Panc1 (cell line): ENCODE data around the gene L3MBTL3. TPM values are rescaled to one million over a fixed set of nuclear protein-coding genes. Genes with fewer than 3 reads are reported as not detected.

Experiments used
- ATAC-seq: fragments of 200-7000 bp; cut with Tn5 transposase; 2 replicates; pipeline ENCODE4 v1.9.1; 2020; ENCODE audit warnings: mild to moderate bottlenecking, moderate library complexity
- BruUV-seq: library from RNA; stranded (reverse); fragments of 400-500 nt; replicated peaks from 2 replicates; lab custom pipeline; 2021; lab: Mats Ljungman, UMichigan
- CTCF ChIA-PET: fragments of 300-600 bp; sonication (Branson Sonifier 250); formaldehyde crosslinking; loops from one replicate; lab custom pipeline; 2022; ENCODE audit warnings: antibody characterized with exemption; lab: Charles Lee
- POLR2A ChIA-PET: fragments of 300-600 bp; sonication (Branson Sonifier 250); formaldehyde crosslinking; loops from one replicate; lab custom pipeline; 2022; ENCODE audit warnings: antibody characterized with exemption; lab: Charles Lee
- DNase-seq: peaks from one replicate; pipeline ENCODE4 v3.0.0-alpha.2; 2010; ENCODE audit warnings: low read depth, low spot score
- H3K27ac ChIP-seq: 2 replicates; pipeline ENCODE4 v1.5.1; 2011; ENCODE audit warnings: mild to moderate bottlenecking, low read length, inconsistent platforms
- H3K27me3 ChIP-seq: fragments of 200-500 bp; sonication (Bioruptor generic); 2 replicates; pipeline ENCODE4 v1.6.0; 2014; ENCODE audit warnings: low read length, inconsistent platforms; ENCODE audit not compliant: control insufficient read depth, insufficient read depth
- H3K36me3 ChIP-seq: fragments of 200-500 bp; sonication (Bioruptor generic); 2 replicates; pipeline ENCODE4 v1.5.1; 2014; ENCODE audit warnings: inconsistent platforms, mild to moderate bottlenecking, low read length, moderate library complexity; ENCODE audit not compliant: control insufficient read depth, insufficient read depth
- H3K4me1 ChIP-seq: 2 replicates; pipeline ENCODE4 v1.5.1; 2011; ENCODE audit warnings: inconsistent platforms, mild to moderate bottlenecking, low read length, moderate library complexity; ENCODE audit not compliant: control insufficient read depth, insufficient read depth
- H3K4me3 ChIP-seq, 2 experiments: 2 replicates each; pipeline ENCODE4 v1.5.1; 2011 to 2012; ENCODE audit warnings: low read depth in 2 of 2, low read length in 2 of 2, mild to moderate bottlenecking in 2 of 2, inconsistent platforms in 1 of 2, moderate library complexity in 1 of 2
- H3K9me3 ChIP-seq: fragments of 200-500 bp; sonication (Bioruptor generic); 2 replicates; pipeline ENCODE4 v1.5.1; 2014; ENCODE audit warnings: low read depth, mild to moderate bottlenecking, inconsistent platforms, low read length, moderate library complexity; ENCODE audit not compliant: control insufficient read depth, insufficient read depth
- CTCF ChIP-seq: fragments of 450-650 bp; IDR thresholded peaks from 2 replicates; pipeline ENCODE4 v1.5.1; 2017; ENCODE audit warnings: mild to moderate bottlenecking
- POLR2AphosphoS5 ChIP-seq: IDR thresholded peaks from 2 replicates; pipeline ENCODE4 v1.6.1; 2012; ENCODE audit warnings: mild to moderate bottlenecking, low read depth, low read length, moderate library complexity
- REST ChIP-seq, 2 experiments: IDR thresholded peaks; 2 replicates each; pipeline ENCODE4 v1.6.1; 2011 to 2012; ENCODE audit warnings: low read depth in 2 of 2, control low read depth in 1 of 2, low read length in 1 of 2, mild to moderate bottlenecking in 1 of 2, moderate library complexity in 1 of 2; ENCODE audit not compliant: insufficient read depth in 1 of 2
- SIN3A ChIP-seq: IDR thresholded peaks from 2 replicates; pipeline ENCODE4 v1.6.1; 2012; ENCODE audit warnings: low read depth, mild to moderate bottlenecking, low read length, moderate library complexity, borderline replicate concordance; ENCODE audit not compliant: insufficient read depth
- TCF7L2 ChIP-seq: IDR thresholded peaks from 2 replicates; pipeline ENCODE4 v1.6.1; 2011; ENCODE audit warnings: mild to moderate bottlenecking, low read depth, low read length, inconsistent platforms
- in situ Hi-C: cut with HindIII; loops from 2 replicates; pipeline ENCODE4 v1.10.0; 2016; ENCODE audit warnings: low sequenced_read_pairs, low pct_unique_long_range_greater_than_20kb
- intact Hi-C: fragments of 100-400 bp; cut with micrococcal nuclease; formaldehyde crosslinking; loops from one replicate; pipeline ENCODE4 v1.10.0; 2022; ENCODE audit not compliant: unreplicated experiment
- total RNA-seq: library from RNA; stranded (reverse); gene quantifications from one replicate; pipeline ENCODE4 v1.2.1, GENCODE V29; 2021; ENCODE audit not compliant: unreplicated experiment

Gene L3MBTL3
- total RNA-seq, 1 experiment from 2014 or later = 4.2 TPM

- H3K4me3 ChIP-seq = no peak overlapping the region
- peak; percentile 61; the same call in 1 of the 2 replicates for TF ChIP-seq CTCF
- TF ChIP-seq REST (IDR thresholded peaks at IDR 0.05; ENCODE audit: insufficient read depth in 1 of 2, low read depth in 2 of 2, low read length in 1 of 2) = no peak
- in situ Hi-C loops = no loop called here
- H3K4me1 ChIP-seq = no peaks in the 10 kb centered on the region
- ATAC-seq (no peak), DNase-seq (no peak)
- H3K9me3 ChIP-seq = no peaks in the 10 kb centered on the region
- intact Hi-C loops = loop anchor here (5.0 kb wide), 1 partner anchor 720 kb away; no protein-coding TSS in a partner anchor
- H3K36me3 ChIP-seq = no peaks in the 10 kb centered on the region
- CTCF ChIA-PET = no interaction called here
- no peak overlapping the region for H3K27ac ChIP-seq
- H3K27me3 ChIP-seq = no peaks in the 10 kb centered on the region
- no TSS peak for BruUV-seq
- POLR2A ChIA-PET = no interaction called here
These were observed 18.9 kb downstream of the L3MBTL3 start for GRCh38 chr6:130037207-130037811.

- BruUV-seq = no TSS peak
- DNase-seq = no peak
- ChIA-PET POLR2A (no interaction called here), CTCF (no interaction called here)
- no peak for ATAC-seq
- in situ Hi-C loops (no loop called here), intact Hi-C loops (no loop called here)
- H3K36me3 ChIP-seq = no peaks in the 10 kb centered on the region
- H3K4me1 ChIP-seq = no peaks in the 10 kb centered on the region
- H3K4me3 ChIP-seq = no peak overlapping the region
- no peaks in the 10 kb centered on the region for H3K27me3 ChIP-seq
- no peak for TF ChIP-seq REST (IDR thresholded peaks at IDR 0.05; ENCODE audit: insufficient read depth in 1 of 2, low read depth in 2 of 2, low read length in 1 of 2)
- TF ChIP-seq POLR2AphosphoS5 = no peak
- no peak for TF ChIP-seq TCF7L2
- TF ChIP-seq CTCF = no peak
- TF ChIP-seq SIN3A = no peak
- H3K27ac ChIP-seq = no peak overlapping the region
- H3K9me3 ChIP-seq = no peaks in the 10 kb centered on the region
These were observed 23.2 kb downstream of the L3MBTL3 start for GRCh38 chr6:130041594-130041993.
